Endothelial cell of umbilical vein (primary cell): Measurements from ENCODE around the gene BCL11B.

Experiments used
- CTCF ChIP-seq, 2 donors: IDR thresholded peaks; 1 replicate in 1 of 2; 2 replicates in 1 of 2; pipeline ENCODE4 v1.5.1; 2011; ENCODE audit warnings: low read length in 2 of 2, mild to moderate bottlenecking in 2 of 2, moderate library complexity in 2 of 2, control low read depth in 1 of 2, inconsistent platforms in 1 of 2, low read depth in 1 of 2; ENCODE audit not compliant: insufficient read depth in 1 of 2; ENCODE audit errors: extremely low read depth in 1 of 2
- EZH2 ChIP-seq: IDR thresholded peaks from 2 replicates; pipeline ENCODE4 v1.6.1; 2012; ENCODE audit warnings: borderline replicate concordance, low read depth, mild to moderate bottlenecking, moderate library complexity, low read length, inconsistent platforms; ENCODE audit not compliant: severe bottlenecking
- JUN ChIP-seq: IDR thresholded peaks from 2 replicates; pipeline ENCODE4 v1.6.1; 2011; ENCODE audit warnings: borderline replicate concordance, low read depth; ENCODE audit not compliant: insufficient read length, insufficient read depth
- MYC ChIP-seq: IDR thresholded peaks from one replicate; pipeline ENCODE4 v1.6.1; 2011; ENCODE audit warnings: mild to moderate bottlenecking, low read depth, low read length
- POLR2A ChIP-seq: IDR thresholded peaks from 2 replicates; pipeline ENCODE4 v1.6.1; 2012; ENCODE audit warnings: low read depth, mild to moderate bottlenecking, control low read depth, low read length
- POLR2AphosphoS5 ChIP-seq: IDR thresholded peaks from 2 replicates; pipeline ENCODE4 v1.6.1; 2012; ENCODE audit warnings: low read depth, mild to moderate bottlenecking, control low read depth, low read length, moderate library complexity; ENCODE audit not compliant: insufficient read depth
- TF ChIP-seq, protein P1 (sequence below): IDR thresholded peaks from 2 replicates; pipeline ENCODE4 v1.6.1; 2011; ENCODE audit not compliant: insufficient read depth, insufficient read length

DNA sequence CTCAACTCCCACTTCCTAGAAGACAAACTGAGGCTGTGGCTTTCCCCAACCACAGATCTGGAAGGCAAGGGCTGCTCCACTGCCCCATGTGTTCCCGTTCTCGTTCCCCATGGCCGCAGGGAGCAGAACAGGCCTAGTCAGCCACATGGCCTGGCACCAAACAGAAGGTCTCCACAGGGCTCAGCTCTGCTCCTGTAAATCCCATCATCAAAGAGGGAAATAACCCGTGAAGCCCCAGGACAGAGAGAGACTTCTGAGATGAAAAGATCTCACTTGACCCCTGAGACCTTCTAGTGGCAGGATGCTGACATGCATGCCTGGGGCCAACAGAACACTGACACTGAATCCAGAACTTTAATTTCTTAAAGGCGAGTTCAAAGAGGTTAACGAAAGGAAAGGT, 68.9 kb downstream of the BCL11B start:
- no peak for TF ChIP-seq POLR2A
- TF ChIP-seq JUN = no peak
- TF ChIP-seq CTCF (IDR thresholded peaks at IDR 0.05; ENCODE audit: extremely low read depth in 1 of 2, insufficient read depth in 1 of 2, low read depth in 1 of 2, low read length in 2 of 2) = no peak
- no peak for TF ChIP-seq POLR2AphosphoS5
- TF ChIP-seq MYC = no peak
- TF ChIP-seq, protein P1, sequence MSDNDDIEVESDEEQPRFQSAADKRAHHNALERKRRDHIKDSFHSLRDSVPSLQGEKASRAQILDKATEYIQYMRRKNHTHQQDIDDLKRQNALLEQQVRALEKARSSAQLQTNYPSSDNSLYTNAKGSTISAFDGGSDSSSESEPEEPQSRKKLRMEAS = no peak
- no peak for TF ChIP-seq EZH2
